ENCODE results near the gene FGF21.

DNA sequence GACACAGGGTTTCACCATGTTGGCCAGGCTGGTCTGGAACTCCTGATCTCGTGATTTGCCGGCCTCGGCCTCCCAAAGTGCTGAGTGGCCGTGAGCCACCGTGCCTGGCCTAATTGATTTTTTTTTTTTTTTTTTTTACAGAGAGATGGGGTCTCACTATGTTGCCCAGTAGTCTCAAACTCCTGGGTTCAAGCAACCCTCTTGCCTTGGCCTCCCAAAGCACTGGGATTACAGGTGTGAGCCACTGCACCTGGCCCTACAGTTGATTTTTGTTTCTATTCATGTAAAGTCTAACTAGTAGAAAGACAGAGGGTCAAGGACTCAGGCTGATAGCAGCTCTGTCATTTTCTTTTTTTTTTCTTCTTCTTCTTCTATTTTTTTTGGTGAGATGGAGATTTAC, 21.8 kb downstream of the FGF21 start:
- TF ChIP-seq, protein P1, sequence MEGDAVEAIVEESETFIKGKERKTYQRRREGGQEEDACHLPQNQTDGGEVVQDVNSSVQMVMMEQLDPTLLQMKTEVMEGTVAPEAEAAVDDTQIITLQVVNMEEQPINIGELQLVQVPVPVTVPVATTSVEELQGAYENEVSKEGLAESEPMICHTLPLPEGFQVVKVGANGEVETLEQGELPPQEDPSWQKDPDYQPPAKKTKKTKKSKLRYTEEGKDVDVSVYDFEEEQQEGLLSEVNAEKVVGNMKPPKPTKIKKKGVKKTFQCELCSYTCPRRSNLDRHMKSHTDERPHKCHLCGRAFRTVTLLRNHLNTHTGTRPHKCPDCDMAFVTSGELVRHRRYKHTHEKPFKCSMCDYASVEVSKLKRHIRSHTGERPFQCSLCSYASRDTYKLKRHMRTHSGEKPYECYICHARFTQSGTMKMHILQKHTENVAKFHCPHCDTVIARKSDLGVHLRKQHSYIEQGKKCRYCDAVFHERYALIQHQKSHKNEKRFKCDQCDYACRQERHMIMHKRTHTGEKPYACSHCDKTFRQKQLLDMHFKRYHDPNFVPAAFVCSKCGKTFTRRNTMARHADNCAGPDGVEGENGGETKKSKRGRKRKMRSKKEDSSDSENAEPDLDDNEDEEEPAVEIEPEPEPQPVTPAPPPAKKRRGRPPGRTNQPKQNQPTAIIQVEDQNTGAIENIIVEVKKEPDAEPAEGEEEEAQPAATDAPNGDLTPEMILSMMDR (IDR thresholded peaks at IDR 0.05): no peak
- TF ChIP-seq POLR2A (IDR thresholded peaks at IDR 0.05) (no peak), EP300 (IDR thresholded peaks at IDR 0.05) (no peak)
